ENCODE results near the gene ASB2. TPM values are rescaled to one million over a fixed set of nuclear protein-coding genes. Genes with fewer than 3 reads are reported as not detected.

Gene ASB2
- total RNA-seq, 1 experiment from 2014 or later = not detected

- Mint-ChIP-seq H3K36me3 (ENCODE audit: insufficient read depth, unreplicated experiment) (no peaks in the 10 kb centered on the region), H3K4me3 (ENCODE audit: unreplicated experiment) (no peak overlapping the region), H3K9me3 (ENCODE audit: unreplicated experiment) (no peaks in the 10 kb centered on the region), H3K27me3 (ENCODE audit: insufficient read depth, unreplicated experiment) (no peaks in the 10 kb centered on the region), H3K4me1 (ENCODE audit: low read depth, unreplicated experiment) (no peaks in the 10 kb centered on the region), H3K27ac (ENCODE audit: unreplicated experiment) (no peak overlapping the region)
- no peak for TF ChIP-seq CTCF (IDR thresholded peaks at IDR 0.05; ENCODE audit: insufficient read depth in 1 of 2, low read depth in 1 of 2, low read length in 1 of 2, severe bottlenecking in 1 of 2, unreplicated experiment in 1 of 2)
- no peaks in the 10 kb centered on the region for H3K27me3 ChIP-seq (replicated peaks; ENCODE audit: control insufficient read depth, insufficient read depth, low read length)
- no peak for DNase-seq
- H3K36me3 ChIP-seq (ENCODE audit: control insufficient read depth, insufficient read depth, low read length) = no peaks in the 10 kb centered on the region
- no peaks in the 10 kb centered on the region for H3K9me3 ChIP-seq
- POLR2A ChIA-PET = no interaction called here
- no TSS peak for BruUV-seq (replicated peaks)
- intact Hi-C loops (cut with micrococcal nuclease; ENCODE audit: unreplicated experiment) = no loop called here
- CTCF ChIA-PET = no interaction called here
- H3K4me1 ChIP-seq = no peaks in the 10 kb centered on the region
- H3K4me3 ChIP-seq (ENCODE audit: low read depth, low read length) = no peak overlapping the region
Measured at GRCh38 chr14:93977171-93977570, 801 bp upstream of the ASB2 start.

GRCh38 chr14:93975791-93976476 is 436 bp downstream of the ASB2 start:
- POLR2A ChIA-PET = no interaction called here
- TF ChIP-seq CTCF (IDR thresholded peaks at IDR 0.05; ENCODE audit: insufficient read depth in 1 of 2, low read depth in 1 of 2, low read length in 1 of 2, severe bottlenecking in 1 of 2, unreplicated experiment in 1 of 2) = no peak
- Histone ChIP-seq H3K36me3 (ENCODE audit: control insufficient read depth, insufficient read depth, low read length) (no peaks in the 10 kb centered on the region), H3K4me3 (ENCODE audit: low read depth, low read length) (no peak overlapping the region), H3K4me1 (no peaks in the 10 kb centered on the region), H3K27me3 (replicated peaks; ENCODE audit: control insufficient read depth, insufficient read depth, low read length) (no peaks in the 10 kb centered on the region), H3K9me3 (no peaks in the 10 kb centered on the region)
- CTCF ChIA-PET = no interaction called here
- no peak for DNase-seq
- Mint-ChIP-seq H3K9me3 (ENCODE audit: unreplicated experiment) (no peaks in the 10 kb centered on the region), H3K27me3 (ENCODE audit: insufficient read depth, unreplicated experiment) (no peaks in the 10 kb centered on the region), H3K4me1 (ENCODE audit: low read depth, unreplicated experiment) (no peaks in the 10 kb centered on the region), H3K4me3 (ENCODE audit: unreplicated experiment) (no peak overlapping the region), H3K27ac (ENCODE audit: unreplicated experiment) (no peak overlapping the region), H3K36me3 (ENCODE audit: insufficient read depth, unreplicated experiment) (no peaks in the 10 kb centered on the region)
- intact Hi-C loops (cut with micrococcal nuclease; ENCODE audit: unreplicated experiment) = no loop called here
- BruUV-seq (replicated peaks) = no TSS peak

- Histone ChIP-seq H3K4me3 (ENCODE audit: low read depth, low read length) (no peak overlapping the region), H3K27me3 (replicated peaks; ENCODE audit: control insufficient read depth, insufficient read depth, low read length) (no peaks in the 10 kb centered on the region), H3K4me1 (no peaks in the 10 kb centered on the region), H3K36me3 (ENCODE audit: control insufficient read depth, insufficient read depth, low read length) (no peaks in the 10 kb centered on the region), H3K9me3 (no peaks in the 10 kb centered on the region)
- no peak overlapping the region for H3K4me3 Mint-ChIP-seq (ENCODE audit: unreplicated experiment)
- BruUV-seq (replicated peaks) = no TSS peak
- no peaks in the 10 kb centered on the region for H3K36me3 Mint-ChIP-seq (ENCODE audit: insufficient read depth, unreplicated experiment)
- CTCF ChIA-PET = no interaction called here
- H3K4me1 Mint-ChIP-seq (ENCODE audit: low read depth, unreplicated experiment) = no peaks in the 10 kb centered on the region
- no peaks in the 10 kb centered on the region for H3K27me3 Mint-ChIP-seq (ENCODE audit: insufficient read depth, unreplicated experiment)
- POLR2A ChIA-PET = no interaction called here
- intact Hi-C loops (cut with micrococcal nuclease; ENCODE audit: unreplicated experiment) = no loop called here
- H3K9me3 Mint-ChIP-seq (ENCODE audit: unreplicated experiment) = no peaks in the 10 kb centered on the region
- no peak for TF ChIP-seq CTCF (IDR thresholded peaks at IDR 0.05; ENCODE audit: insufficient read depth in 1 of 2, low read depth in 1 of 2, low read length in 1 of 2, severe bottlenecking in 1 of 2, unreplicated experiment in 1 of 2)
- DNase-seq = no peak
- no peak overlapping the region for H3K27ac Mint-ChIP-seq (ENCODE audit: unreplicated experiment)
Measured at GRCh38 chr14:93974833-93975232, 1.5 kb downstream of the ASB2 start.
